Measurements from ENCODE around the gene C16orf96. TPM values are rescaled to one million over a fixed set of nuclear protein-coding genes. Genes with fewer than 3 reads are reported as not detected.

C16orf96 gene
- total RNA-seq, 1 experiment from 2014 or later, result 1.3 TPM

- TF ChIP-seq ATF2 (CRISPR knock-in tag; IDR thresholded peaks at IDR 0.05; ENCODE audit: borderline replicate concordance, low read depth), result no peak
Observed at GRCh38 chr16:4601864-4602186, 45.7 kb downstream of the C16orf96 start (continued).

- Mint-ChIP-seq H3K4me1 (peaks cover 6% of the 10 kb centered on the region; the same call in 1 of the 2 replicates), H3K9me3 (no peaks in the 10 kb centered on the region), H3K36me3 (no peaks in the 10 kb centered on the region; the same call in 1 of the 2 replicates), H3K27ac (no peak overlapping the region), H3K4me3 (no peak overlapping the region), H3K27me3 (ENCODE audit: low read depth) (no peaks in the 10 kb centered on the region)
- POLR2A ChIA-PET, result no interaction called here
- TF ChIP-seq ZNF423 (CRISPR knock-in tag; IDR thresholded peaks at IDR 0.05) (no peak), ZNF416 (CRISPR knock-in tag; IDR thresholded peaks at IDR 0.05) (no peak), E2F5 (CRISPR knock-in tag; IDR thresholded peaks at IDR 0.05) (no peak), NFE2L1 (CRISPR knock-in tag; IDR thresholded peaks at IDR 0.05) (no peak), AFF4 (CRISPR knock-in tag; IDR thresholded peaks at IDR 0.05; ENCODE audit: borderline replicate concordance) (no peak), RORB (CRISPR knock-in tag; IDR thresholded peaks at IDR 0.05) (no peak), CTCF (IDR thresholded peaks at IDR 0.05) (no peak), ZNF425 (CRISPR knock-in tag; conservative IDR thresholded peaks at IDR 0.05) (no peak), TEAD4 (CRISPR knock-in tag; IDR thresholded peaks at IDR 0.05) (no peak), ZNF396 (CRISPR knock-in tag; IDR thresholded peaks at IDR 0.05; ENCODE audit: borderline replicate concordance) (no peak), MYBL2 (CRISPR knock-in tag; IDR thresholded peaks at IDR 0.05) (no peak), NR2C2 (CRISPR knock-in tag; IDR thresholded peaks at IDR 0.05) (no peak), KAT7 (CRISPR knock-in tag; IDR thresholded peaks at IDR 0.05; ENCODE audit: borderline replicate concordance) (no peak), FOXP4 (CRISPR knock-in tag; IDR thresholded peaks at IDR 0.05) (no peak), ATF2 (CRISPR knock-in tag; IDR thresholded peaks at IDR 0.05; ENCODE audit: borderline replicate concordance, low read depth) (no peak)
- CTCF ChIA-PET, result interaction anchor here (0.8 to 1.2 kb wide), 8 partner anchors 14 to 84 kb away, joined by 3 to 7 read pairs (median 4); partner anchors contain the start of gene MGRN1
- ATAC-seq (no peak), DNase-seq (ENCODE audit: low spot score) (no peak)
Observed at GRCh38 chr16:4602331-4602730, 46.2 kb downstream of the C16orf96 start.

All from WTC11 (cell line).